ENCODE results near the gene PXDN. TPM values are rescaled to one million over a fixed set of nuclear protein-coding genes. Genes with fewer than 3 reads are reported as not detected.

The PXDN gene
- total and polyA plus RNA-seq, 9 of the 15 experiments (the other 6 are each of a cell fraction or from before 2014, with no cell fraction given): 0.49 TPM; not detected in 8

DNA sequence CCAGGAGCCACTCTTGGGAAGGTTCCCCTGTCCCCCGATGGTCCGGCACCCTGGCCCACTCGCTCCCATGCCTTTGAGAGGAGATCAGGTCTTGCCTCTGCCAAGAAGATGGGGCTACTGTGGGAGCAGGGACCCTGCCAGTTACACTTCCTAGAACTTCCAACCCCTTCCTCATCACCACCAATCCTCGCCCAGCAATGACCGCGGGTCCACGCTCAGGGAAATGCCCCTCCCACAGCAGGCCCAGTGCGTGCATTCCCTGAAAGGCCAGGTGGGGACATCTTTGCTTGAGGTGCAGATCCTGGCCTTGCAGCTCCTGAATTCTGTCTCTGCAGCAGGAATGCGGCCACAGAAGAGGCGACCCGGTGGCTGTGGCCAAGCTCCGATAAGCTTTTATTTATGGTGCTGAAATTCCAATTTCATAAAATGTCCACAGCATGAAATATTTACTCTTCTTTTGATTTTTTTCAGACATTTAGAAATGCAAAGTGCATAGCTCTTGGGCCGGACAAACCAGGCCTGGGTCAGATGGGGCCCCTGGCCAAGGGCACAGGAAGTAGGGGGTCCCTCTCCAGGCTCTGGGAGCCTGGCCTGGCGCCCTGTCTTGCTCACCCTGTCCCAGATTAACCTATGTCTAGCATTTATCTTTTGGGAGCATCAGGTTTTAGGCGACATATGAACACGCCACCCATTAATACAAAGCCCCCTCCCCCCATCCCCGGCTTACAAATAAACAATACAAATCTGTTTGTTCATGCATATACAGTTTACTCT is 29.8 kb downstream of the PXDN start:
- BruUV-seq (replicated peaks): no TSS peak
- POLR2A ChIA-PET: no interaction called here

More for the DNA sequence above, 29.8 kb downstream of the PXDN start:
- peaks cover 0 to 43% of the 10 kb centered on the region in 2 experiments; a peak in 2 of 5 replicates for H3K27me3 ChIP-seq (ENCODE audit: control insufficient read depth in 2 of 2, insufficient read depth in 2 of 2, low read length in 2 of 2)
- H3K9ac ChIP-seq (ENCODE audit: insufficient read depth in 1 of 2, low read depth in 2 of 2, low read length in 2 of 2): no peak overlapping the region
- no peaks in the 10 kb centered on the region for H4K20me1 ChIP-seq (replicated peaks; ENCODE audit: control insufficient read depth, insufficient read depth, low read length)
- no peaks in the 10 kb centered on the region for H3K79me2 ChIP-seq (ENCODE audit: control insufficient read depth, insufficient read depth, low read length)
- 0% methylated on average over 17 of the region's 17 CpGs for WGBS (ENCODE audit: insufficient coverage, low coverage, missing lambda C conversion rate)
- TF ChIP-seq PHB2 (IDR thresholded peaks at IDR 0.05; ENCODE audit: low read depth) (no peak), U2AF2 (optimal IDR thresholded peaks at IDR 0.05; ENCODE audit: low read depth, low read length) (no peak), FOXP1 (CRISPR knock-in tag; IDR thresholded peaks at IDR 0.05) (no peak), SIN3A (IDR thresholded peaks at IDR 0.05; ENCODE audit: borderline replicate concordance in 2 of 2, control insufficient read depth in 1 of 2, low read depth in 2 of 2, low read length in 2 of 2) (no peak), FOS (IDR thresholded peaks at IDR 0.05; ENCODE audit: extremely low read depth, insufficient read length) (no peak), HNRNPUL1 (IDR thresholded peaks at IDR 0.05; ENCODE audit: low read length) (no peak), BCL6 (CRISPR knock-in tag; IDR thresholded peaks at IDR 0.05) (no peak), ZNF124 (CRISPR knock-in tag; IDR thresholded peaks at IDR 0.05) (no peak)
- TF ChIP-seq, protein P1, sequence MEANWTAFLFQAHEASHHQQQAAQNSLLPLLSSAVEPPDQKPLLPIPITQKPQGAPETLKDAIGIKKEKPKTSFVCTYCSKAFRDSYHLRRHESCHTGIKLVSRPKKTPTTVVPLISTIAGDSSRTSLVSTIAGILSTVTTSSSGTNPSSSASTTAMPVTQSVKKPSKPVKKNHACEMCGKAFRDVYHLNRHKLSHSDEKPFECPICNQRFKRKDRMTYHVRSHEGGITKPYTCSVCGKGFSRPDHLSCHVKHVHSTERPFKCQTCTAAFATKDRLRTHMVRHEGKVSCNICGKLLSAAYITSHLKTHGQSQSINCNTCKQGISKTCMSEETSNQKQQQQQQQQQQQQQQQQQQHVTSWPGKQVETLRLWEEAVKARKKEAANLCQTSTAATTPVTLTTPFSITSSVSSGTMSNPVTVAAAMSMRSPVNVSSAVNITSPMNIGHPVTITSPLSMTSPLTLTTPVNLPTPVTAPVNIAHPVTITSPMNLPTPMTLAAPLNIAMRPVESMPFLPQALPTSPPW (CRISPR knock-in tag; IDR thresholded peaks at IDR 0.05): no peak
- TF ChIP-seq, protein P2, sequence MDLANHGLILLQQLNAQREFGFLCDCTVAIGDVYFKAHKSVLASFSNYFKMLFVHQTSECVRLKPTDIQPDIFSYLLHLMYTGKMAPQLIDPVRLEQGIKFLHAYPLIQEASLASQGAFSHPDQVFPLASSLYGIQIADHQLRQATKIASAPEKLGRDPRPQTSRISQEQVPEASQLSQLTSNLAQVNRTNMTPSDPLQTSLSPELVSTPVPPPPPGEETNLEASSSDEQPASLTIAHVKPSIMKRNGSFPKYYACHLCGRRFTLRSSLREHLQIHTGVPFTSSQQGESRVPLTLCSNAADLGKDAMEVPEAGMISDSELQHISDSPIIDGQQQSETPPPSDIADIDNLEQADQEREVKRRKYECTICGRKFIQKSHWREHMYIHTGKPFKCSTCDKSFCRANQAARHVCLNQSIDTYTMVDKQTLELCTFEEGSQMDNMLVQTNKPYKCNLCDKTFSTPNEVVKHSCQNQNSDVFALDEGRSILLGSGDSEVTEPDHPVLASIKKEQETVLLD (IDR thresholded peaks at IDR 0.05): no peak
- H3K27ac ChIP-seq (ENCODE audit: extremely low read depth, low read depth, low read length): no peak overlapping the region
- no peak overlapping the region for H3K4me3 ChIP-seq
- in situ Hi-C loops (cut with MboI): no loop called here
- H3K36me3 ChIP-seq (ENCODE audit: control insufficient read depth, insufficient read depth, low read length): no peaks in the 10 kb centered on the region
- no peaks in the 10 kb centered on the region for H3K9me3 ChIP-seq (replicated peaks; ENCODE audit: control insufficient read depth, insufficient read depth, low read depth, low read length)
- CTCF ChIA-PET (ENCODE audit: low intra/inter-chr PET ratio): interaction anchor here (0.6 kb wide), 1 partner anchor 391 kb away, joined by 3 read pairs; no protein-coding TSS in a partner anchor
- no peak for DNase-seq (ENCODE audit: extremely low read depth in 1 of 4, low spot score in 3 of 4)
- intact Hi-C loops (cut with micrococcal nuclease): no loop called here
- H3K9me1 ChIP-seq (ENCODE audit: control insufficient read depth, insufficient read depth, low read length): no peaks in the 10 kb centered on the region
- no peak for FAIRE-seq
- no peak for ATAC-seq
- no peak overlapping the region for H2AFZ ChIP-seq (ENCODE audit: low read depth, low read length)
- H3K4me1 ChIP-seq (replicated peaks in 1 of 2; ENCODE audit: control insufficient read depth in 2 of 2, insufficient read depth in 2 of 2, low read length in 2 of 2): no peaks in the 10 kb centered on the region
- no peak overlapping the region for H3K4me2 ChIP-seq (ENCODE audit: insufficient read depth, low read length)

Data from K562 (cell line).